GM21367 (cell line): ENCODE data around the gene ZBTB32.
"Not testable (repeated sequence)": the region's sequence is repeated elsewhere in the genome, so short reads cannot be mapped to it uniquely, and the experiment has no call there.

ENCODE experiments used
- ATAC-seq: cut with Tn5 transposase; IDR thresholded peaks from one replicate; pipeline ENCODE4 v1.9.1; 2021; ENCODE audit not compliant: unreplicated experiment

Gene ZBTB32

GRCh38 chr19:35704218-35704617 lies at the start of gene ZBTB32:
Gene ZBTB32, plus strand, starts transcription at chr19:35704558. Its CDS starts 10,069 bp downstream, at chr19:35714627.
- ATAC-seq = no peak

DNA sequence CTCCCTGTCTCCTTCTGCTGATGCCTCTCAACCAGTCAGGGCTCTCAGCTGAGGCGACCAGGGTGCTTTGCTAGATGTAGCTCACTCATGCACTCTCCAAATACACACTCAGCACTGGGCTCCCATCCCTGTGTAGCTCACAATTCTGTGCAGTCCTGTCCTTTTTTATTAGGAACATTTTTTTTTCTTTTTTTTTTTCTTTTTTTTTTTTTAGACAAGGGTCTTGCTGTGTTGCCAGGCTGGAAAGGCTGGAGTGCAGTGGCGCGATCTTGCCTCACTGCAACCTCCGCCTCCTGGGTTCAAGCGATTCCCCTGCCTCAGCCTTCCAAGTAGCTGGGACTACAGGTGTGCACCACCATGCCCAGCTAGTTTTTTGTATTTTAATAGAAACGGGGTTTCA lies 49.5 kb upstream of the ZBTB32 start:
- ATAC-seq = not testable (repeated sequence)

- no peak for ATAC-seq
These were observed 48.8 kb upstream of the ZBTB32 start for GRCh38 chr19:35655600-35655999.

- no peak for ATAC-seq
These were observed 47.7 kb upstream of the ZBTB32 start for GRCh38 chr19:35656700-35657099.

GRCh38 chr19:35657904-35658700 lies 46.3 kb upstream of the ZBTB32 start:
- no peak for ATAC-seq

- ATAC-seq = no peak
These were observed 42.4 kb upstream of the ZBTB32 start for GRCh38 chr19:35661995-35662340.

DNA sequence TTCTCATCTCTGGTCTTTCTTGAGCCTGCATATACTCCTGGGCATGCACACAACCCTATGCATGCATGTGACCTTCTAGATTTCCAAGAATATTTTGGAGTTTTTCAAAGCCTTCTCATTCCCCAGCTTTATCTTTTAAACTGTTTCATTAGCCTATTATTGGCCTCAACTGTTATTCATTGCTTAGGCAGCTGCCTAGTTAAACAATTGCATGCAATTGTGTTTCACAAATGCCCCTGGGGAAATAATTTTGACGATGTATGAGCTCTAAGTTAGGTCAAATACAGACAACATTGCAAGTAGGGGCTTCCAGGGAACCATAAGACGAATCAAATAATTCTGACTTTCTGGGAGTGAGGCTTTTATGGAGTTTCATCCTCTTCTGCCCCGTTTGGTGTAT lies 40.4 kb upstream of the ZBTB32 start:
- ATAC-seq = no peak

DNA sequence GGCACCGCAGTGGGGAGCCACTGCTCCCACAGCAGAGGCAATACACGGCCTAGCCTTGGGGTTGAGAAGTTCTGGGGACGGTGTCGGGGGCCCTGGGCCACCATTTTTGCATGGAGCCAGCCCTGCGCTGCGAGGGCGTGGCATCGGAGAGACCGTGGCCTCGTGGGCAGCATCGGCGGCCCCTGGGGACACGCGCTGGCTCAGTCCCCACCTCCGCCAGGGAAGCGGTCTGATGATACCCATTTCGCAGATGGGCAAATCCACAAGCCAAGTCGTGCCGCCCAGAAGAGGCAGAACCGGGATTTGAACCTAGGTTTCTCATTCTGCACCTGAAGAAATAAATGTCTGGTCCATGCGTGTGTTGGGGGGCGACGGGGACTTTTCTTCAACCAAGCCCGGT lies 39.2 kb upstream of the ZBTB32 start:
- no peak for ATAC-seq

DNA sequence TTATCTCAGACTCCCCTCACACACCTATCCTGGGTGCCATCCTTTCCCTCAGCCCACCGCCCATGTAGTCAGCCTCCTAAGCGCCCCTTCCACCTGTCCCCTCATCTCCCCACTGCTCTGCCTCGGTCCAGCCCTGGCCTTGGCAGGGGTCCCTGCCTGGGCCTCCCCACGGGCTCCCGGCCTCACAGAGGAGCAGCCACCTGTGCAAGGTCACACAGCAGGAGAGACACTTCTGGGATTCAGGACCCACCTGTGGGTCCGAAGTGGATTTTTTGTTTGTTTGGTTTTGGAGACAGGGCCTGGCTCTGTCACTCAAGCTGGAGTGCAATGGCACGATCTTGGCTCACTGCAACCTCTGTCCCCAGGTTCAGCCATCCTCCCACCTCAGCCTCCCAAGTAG lies 38.8 kb upstream of the ZBTB32 start:
- ATAC-seq = no peak

DNA sequence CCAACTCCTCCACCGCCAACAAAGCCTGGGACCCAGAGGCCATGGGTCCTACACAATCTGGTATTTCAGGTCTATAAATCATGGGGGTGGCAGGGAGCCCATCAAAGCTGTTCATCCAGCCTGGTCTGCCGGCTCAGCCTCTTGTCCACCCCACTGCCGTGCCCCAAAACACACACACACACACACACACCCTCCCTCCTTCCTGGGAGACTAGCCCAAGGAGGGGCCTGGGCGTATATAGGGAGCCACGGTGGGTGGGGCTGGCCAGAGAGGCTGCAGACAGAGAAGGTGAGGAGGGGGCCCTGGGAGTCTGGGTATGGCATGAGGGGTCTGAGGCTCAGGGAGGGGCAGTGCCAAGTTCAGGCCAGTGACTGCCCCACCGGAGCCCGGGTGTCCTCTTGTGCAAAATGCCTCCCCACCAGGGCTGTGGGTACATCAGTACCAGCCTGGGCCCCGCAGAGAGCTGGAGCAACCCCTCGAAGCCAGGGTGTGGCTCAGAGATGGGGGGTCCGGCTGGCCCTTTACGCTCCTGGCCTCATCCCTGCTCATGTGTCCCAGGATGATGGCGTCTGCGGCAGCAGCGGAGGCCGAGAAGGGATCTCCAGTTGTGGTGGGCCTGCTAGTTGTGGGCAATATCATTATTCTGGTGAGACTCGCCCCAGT lies 38.0 kb upstream of the ZBTB32 start, which contains the start of gene UPK1A:
Gene UPK1A (plus strand): TSS at position 267 of the 663 bp plus-strand sequence. CDS start 296 bp downstream, at position 563.
- no peak for ATAC-seq

DNA sequence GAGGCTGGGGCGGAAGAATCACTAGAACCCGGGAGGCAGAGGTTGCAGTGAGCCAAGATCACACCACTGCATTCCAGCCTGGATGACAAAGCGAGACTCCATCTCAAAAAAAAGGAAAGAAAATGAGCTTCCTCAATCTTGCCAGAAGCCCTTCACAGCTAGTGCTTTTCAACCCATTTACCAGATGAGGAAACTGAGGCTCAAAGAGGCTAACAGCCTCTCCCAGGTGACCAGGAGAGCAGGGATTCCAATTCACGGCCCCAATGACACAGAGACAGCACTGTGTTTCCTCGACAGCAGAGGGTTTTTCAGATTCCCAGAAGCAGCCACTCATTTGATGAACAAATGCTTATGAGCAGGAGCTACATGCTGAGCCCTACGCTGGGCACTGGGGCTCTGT lies 34.8 kb upstream of the ZBTB32 start:
- ATAC-seq = no peak

DNA sequence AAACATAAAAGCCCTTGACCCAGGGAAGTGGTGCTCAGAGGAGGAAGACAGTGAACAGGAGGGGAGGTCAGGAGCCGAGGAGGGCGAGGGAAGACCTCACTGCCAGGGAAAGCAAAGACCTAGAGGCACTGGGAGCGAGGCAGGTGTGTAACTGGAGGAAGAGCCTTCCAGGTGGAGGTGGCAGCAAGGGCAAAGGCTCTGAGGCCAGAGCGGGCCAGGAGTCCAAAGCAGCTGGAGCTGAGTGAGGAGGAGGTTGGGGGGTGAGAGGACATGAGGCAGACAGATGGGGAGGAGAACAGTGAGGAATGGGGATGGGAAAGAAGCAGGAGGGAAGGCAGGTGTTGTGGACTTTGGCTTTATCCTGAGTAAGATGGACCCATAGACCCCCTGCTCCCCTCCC lies 34.4 kb upstream of the ZBTB32 start:
- ATAC-seq = no peak

GRCh38 chr19:35670686-35671085 lies 33.7 kb upstream of the ZBTB32 start:
- ATAC-seq = no peak

GRCh38 chr19:35671818-35672217 lies 32.5 kb upstream of the ZBTB32 start:
- no peak for ATAC-seq

DNA sequence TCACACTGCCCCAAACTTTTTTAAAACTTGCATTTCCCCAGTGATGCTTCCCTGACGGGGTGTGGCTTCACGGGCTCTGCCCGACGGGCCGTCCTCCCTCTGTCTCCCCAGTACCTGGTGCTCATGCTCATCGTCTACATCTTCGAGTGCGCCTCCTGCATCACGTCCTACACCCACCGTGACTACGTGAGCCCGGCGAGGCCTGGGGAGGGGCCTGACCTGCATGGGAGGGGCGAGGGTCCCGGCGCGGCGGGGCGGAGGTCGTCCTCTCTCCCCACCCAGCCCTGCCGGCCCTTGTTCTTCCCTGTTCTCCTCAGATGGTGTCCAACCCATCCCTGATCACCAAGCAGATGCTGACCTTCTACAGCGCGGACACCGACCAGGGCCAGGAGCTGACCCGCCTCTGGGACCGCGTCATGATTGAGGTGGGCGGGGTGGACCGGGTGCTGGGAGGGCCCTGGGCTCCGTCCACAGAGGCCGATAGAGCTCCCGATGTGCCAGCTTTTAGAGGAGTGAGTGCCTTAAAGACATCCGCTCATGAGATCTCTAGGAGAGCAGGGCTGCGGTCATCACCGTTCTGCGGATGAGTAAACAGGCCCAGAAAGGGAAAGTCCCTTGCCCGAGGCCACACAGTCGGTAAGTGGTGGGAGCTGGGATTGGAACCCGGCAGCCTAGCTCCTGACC lies 31.1 kb upstream of the ZBTB32 start:
- ATAC-seq = no peak

DNA sequence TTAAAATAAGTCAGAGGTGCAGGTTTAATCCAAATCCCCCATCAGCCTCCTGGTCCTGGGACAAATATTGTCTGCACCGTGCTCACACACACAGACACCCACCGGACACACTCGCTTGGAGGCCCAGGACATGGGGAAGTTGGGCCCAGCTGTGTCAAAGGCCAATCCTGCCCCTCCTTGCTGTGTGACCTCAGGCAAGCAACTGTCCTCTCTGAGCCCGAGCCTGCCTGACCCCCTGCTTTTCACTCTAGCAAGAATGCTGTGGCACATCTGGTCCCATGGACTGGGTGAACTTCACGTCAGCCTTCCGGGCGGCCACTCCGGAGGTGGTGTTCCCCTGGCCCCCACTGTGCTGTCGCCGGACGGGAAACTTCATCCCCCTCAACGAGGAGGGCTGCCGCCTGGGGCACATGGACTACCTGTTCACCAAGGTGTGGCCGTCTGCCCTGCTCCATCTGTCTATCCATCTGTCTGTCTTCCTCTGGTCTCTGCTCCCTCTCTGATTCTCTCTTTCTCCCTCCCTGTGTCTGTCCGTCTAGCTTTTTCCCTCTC lies 28.7 kb upstream of the ZBTB32 start:
- no peak for ATAC-seq

- no peak for ATAC-seq
These were observed 14.5 kb upstream of the ZBTB32 start for GRCh38 chr19:35689836-35690235.

DNA sequence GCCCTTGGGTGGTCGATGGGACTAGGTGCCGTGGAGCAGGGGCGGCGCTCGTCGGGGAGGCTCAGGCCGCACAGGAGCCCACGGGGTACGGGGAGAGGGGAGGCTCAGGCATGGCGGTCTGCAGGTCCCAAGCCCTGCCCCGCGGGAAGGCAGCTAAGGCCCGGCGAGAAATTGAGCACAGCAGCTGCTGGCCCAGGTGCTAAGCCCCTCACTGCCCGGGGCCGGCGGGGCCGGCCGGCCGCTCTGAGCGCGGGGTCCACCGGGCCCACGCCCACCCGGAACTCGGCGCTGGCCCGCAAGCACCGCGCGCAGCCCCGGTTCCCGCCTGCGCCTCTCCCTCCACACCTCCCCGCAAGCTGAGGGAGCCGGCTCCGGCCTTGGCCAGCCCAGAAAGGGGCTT lies 13.3 kb upstream of the ZBTB32 start:
- not testable (repeated sequence) for ATAC-seq

DNA sequence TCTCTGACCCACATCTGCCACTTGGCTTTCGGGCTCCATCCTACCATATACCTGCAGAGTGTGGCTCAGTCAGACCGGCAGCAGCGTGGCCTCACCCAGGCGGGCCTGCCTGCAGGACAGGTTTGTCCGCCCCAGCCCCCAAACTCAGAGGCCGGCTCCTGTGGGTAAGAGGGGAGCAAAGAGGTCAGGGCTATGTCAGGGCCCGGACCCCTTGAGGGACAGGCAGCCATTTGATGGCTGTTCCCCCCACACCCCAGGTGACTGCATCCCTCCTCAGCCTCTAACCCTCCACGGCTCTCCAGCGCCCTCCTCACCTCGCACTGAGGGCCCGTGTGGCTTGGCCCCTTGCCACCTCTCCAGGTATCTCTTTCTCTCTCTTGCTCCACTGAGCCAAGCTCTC lies 12.3 kb upstream of the ZBTB32 start:
- no peak for ATAC-seq

DNA sequence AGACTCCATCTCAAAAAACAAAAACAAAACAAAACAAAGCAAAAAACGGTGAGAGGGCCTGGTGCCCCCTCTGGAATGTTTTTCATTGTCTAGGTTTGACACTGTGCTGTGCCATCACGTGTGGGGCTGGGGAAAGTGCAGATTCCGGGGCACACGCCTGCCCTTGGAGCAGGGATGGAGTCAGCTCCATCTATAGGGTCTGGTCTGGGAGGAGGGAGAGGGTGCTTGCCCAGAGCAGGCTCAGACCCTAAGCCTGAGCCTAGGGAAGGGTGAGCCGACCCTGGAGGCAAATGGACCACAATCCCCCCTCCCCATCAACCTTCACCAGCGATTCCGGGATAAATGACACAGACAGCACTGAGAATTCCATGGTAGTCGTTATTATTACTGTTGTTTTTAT lies 10.9 kb upstream of the ZBTB32 start:
- no peak for ATAC-seq

DNA sequence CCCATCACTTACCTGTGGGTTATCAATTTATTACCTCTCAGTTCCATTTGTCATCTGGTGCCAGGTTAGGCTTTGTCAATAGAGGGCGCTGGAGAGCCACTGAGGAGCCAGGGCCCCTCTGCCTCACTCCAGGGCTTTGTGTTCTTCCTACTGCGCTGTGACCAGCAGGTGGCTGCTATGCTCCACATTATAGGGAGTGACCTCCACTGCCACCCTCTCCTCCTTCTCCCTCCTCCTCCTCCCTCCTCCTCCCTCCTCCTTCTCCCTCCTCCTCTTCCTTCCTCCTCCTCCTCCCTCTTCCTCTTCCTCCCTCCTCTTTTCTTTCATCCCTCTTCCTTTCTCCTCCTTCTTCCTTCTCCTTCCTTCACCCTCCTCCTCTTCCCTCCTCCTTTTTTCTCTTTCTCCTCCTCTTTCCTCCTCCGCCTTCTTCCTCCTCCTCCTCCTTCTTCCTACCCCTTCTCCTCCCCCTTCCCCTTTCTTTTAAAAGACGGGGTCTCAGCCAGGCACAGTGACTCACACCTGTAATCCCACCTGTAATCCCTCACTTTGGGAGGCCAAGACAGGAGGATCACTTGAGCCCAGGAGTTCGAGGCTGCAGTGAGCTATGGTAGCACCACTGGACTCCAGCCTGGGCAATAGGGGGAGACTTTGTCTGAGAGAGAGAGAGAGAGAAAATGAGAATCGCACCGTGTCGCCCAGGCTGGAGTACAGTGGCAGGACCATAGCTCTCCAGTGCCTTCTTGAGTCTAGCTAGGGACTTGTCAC lies 10.3 kb upstream of the ZBTB32 start:
- peak; percentile 63 for ATAC-seq
